HG02884 (cell line): ENCODE measurements around the gene OR8B3.

ENCODE experiments used
- ATAC-seq: cut with Tn5 transposase; IDR thresholded peaks from one replicate; pipeline ENCODE4 v1.9.1; 2021; ENCODE audit warnings: mild to moderate bottlenecking, moderate library complexity; ENCODE audit not compliant: unreplicated experiment

Gene OR8B3

GRCh38 chr11:124376280-124376679, 22.5 kb downstream of the OR8B3 start:
- no peak for ATAC-seq

GRCh38 chr11:124359566-124359965, 39.3 kb downstream of the OR8B3 start:
- ATAC-seq: no peak

GRCh38 chr11:124346311-124346955, 52.4 kb downstream of the OR8B3 start:
- ATAC-seq: no peak
